GM21619 (cell line): ENCODE results near the gene ADAMTSL4.

ENCODE experiments used
- ATAC-seq: cut with Tn5 transposase; IDR thresholded peaks from one replicate; pipeline ENCODE4 v1.9.1; 2021; ENCODE audit not compliant: unreplicated experiment

The ADAMTSL4 gene

DNA sequence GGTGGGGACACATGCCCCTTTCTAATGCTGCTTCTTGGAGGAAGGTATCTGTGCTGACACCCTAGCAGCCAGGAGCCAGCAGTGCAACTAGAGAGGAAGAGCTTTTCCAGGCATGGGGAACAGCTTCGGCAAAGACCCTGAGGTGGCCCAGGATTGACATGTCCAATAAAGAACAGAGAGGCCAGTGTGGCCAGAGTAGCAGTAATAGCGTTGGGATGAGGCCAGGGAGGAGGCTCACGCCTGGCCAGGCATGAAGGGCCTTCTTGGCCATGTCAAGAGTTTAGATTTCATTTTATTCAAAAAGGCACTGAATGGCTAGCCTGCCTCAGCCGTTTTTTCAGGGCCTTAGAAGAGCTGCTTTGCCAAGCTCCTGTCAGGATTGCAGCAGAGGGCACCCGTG is 16.3 kb upstream of the ADAMTSL4 start:
- ATAC-seq: no peak

DNA sequence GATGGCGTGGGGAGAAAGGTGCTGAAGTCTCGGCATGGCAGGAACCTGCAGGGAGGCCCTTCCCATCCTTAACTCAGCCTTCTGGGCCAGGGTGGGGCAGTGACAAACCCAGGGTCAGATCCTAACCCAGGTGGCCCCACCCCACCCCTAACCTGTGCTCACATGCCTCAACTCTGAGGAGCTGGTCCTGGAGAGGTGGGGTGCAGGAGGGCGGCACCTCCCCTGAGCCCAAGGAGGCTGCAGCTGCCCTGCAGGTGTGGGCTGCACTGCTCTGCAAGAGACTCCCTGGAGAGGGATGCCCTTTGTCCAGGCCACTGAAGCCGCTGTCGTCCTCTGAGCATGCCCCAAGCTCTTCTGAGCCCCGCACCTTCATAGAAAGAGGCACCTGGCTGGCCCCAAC is 15.2 kb upstream of the ADAMTSL4 start:
- no peak for ATAC-seq

DNA sequence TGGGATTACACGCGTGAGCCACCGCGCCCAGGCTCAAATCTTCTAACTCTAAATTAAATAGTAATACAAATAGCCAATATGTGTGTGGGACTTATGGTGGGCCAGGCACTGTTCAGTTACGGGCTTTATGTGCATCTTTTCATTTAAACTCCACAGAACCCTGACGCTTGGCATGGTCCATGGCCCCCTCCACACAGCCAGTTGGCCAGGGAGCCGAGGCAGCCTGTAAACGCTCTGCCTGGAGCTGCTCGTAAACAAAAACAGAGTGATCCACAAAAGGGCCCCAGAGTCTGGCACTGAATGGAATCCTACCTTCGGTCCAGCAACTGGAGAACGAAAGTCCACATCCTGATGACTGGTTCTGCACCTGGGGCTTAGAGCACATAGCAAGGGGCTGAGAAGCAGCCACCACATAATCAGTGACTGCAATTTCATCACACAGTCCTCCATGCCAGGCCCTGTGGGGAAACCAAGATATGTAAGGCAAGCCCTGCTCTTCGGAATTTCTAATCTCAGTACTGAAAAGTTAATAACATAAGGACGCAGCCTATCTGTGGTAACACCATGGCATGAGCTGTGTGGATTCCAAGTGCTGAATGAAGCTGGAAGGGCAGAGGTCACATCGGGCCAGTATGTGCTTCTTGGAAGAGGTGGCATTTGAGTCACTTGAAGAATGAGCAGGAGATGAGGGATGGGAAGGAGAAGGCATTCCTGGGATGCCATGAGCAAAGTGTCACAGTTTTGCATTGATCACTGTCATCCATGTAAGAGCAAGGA is 13.5 kb upstream of the ADAMTSL4 start:
- no peak for ATAC-seq

DNA sequence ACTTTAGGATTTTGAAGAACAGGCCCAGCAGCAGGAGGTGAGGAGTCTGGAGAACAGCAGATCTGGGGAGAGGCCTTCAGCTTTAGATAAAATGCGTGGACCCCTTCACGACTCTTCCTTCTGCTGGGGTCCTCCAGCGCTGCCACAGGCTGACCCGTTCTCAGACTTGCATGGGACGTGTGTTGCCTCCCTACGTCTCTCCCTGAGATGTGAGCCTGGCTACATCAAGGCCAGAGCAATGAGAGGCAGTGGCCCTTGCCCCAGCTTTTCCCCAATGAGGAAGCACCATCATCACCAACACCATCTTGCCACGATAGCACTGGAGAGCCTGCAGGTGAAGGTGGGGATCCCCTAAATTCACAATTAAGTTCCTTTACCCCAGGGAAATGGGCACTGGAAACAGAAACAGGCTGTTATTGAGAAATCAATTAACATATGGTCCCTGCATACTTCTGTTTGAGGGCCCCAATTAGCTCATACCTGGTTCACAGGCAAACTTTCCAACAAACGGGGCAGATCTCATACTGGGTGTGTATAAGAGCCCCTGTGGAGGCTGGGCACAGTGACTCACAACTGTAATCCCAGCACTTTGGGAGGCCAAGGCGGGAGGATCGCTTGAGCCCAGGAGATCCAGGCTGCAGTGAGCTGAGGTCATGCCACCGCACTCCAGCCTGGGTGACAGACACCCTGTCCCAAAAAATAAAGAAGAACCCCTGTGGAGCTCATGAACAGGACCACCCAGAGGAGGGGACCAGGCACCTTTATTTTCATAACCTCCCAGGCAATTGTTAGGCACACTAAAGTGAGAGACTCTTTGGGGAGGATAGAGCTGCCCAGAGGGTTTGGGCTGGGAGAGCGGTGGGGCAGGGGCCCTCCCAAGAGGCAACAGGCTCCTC is 12.1 kb upstream of the ADAMTSL4 start:
- no peak for ATAC-seq

DNA sequence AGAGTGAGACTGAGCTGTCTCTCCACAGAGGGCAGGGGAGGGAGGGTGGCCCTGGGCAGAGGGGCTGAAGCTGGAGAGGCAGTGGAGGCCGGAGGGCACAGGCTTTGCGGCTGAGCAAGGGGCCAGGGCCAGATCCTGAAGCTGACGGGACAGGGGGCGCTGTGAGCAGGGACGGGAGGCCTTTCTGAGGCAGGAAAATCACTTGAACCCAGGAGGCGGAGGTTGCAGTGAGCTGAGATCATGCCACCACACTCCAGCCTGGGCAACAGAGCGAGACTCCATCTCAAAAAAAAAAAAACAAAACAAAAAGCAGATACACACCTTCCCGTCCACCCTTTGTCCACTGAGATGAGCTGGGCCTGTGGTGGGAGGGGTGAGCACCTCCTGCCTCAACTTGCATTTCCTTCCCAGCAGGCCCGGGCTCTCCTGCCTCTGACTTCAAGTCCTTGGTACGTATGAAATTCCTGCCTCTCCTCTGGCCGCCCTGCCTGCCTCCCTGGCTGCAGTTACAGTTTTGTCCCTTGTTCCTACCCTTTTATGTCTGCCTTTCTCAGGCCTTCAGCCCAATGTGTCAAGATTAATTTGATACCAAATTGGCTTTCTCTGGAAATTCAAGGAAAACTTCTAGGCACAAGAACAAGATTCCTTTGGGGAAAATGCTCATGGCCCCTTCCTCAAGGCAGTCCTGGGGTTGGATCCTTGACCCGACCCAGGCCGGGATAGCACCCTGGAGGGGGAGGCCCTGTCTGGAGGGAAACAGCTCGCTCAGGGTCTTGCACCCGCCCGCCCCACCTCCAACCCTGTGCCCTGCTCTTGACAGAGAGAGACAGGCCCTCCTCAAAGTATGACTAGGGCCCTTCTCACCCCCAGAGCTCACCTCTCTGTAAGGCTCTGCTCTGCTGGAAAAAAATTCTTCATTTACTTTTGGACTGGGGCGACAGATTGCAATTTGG is 11.2 kb upstream of the ADAMTSL4 start:
- ATAC-seq: no peak

DNA sequence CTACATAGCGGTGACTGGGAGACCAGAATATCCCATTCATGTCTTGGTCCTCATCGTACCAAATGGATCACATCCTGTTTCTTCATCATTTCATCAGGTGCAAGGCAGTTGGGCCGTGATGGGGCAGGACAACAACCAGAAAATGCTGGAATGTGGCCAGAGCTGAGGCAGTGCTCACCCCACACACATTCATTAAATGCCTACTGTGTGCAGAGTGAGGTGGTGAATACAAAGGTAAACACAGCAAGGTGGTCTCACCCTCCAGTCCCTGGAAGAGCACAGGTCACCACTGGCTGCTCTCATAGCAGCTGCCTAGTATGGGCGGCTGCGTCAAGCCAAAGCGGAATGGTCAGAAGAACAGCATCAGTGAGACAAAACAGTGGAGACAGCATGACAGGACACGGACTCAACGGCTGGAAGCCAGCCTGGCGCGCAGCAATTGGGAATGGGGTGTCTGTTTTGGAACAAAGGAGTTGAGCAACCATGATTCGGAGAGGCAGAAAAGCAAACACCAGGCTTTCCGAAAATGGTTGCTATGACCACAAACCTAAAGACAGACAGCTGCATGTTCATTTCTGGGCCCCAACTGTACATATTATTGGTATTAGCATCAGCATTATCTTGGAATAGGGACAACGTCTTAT is 5.6 kb upstream of the ADAMTSL4 start:
- no peak for ATAC-seq

DNA sequence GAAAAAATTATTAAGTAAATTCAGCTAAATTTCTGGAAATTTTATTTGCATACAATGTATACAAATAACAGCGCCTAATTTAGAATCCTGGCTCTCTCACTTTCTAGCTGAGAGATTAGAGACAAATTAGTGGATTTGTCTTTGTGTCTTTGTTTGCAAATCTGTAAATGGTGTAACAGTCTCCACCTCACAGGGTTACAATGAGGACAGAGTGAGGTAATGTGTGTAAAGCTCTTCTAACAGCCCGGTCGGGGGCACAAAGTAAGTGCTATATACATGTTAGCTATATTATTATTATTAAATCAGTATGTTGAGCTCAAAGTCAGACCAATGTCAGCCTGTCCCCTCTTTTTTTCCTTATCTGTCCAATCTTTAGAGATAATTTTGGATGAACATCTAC is 5.0 kb upstream of the ADAMTSL4 start:
- ATAC-seq: no peak

DNA sequence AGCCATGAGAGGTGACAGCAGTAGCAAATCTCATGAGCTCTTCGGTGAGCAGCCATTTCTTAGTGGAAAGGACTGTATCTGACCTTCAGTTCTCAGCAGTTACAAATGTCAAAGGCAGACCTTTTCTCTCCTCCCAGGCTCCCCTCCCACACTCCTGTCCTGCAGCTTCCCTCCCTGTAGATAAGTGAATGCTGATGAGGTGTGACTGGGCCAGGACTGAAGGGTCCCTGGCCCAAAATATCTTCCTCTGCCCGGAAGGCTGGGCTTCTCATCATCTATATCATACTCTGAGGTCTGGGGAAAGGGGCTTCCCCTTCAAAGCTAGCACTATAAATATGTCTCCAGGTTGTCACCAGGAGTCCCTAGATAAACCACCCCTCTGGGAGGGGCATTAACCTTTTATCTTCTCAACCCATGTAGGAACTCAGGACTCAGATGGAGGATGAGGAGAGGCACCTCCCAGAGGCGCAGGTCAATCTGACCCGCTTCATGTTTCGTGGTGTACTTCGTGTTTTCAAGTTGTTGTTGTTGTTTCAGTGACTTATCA is 3.6 kb upstream of the ADAMTSL4 start:
- no peak for ATAC-seq

DNA sequence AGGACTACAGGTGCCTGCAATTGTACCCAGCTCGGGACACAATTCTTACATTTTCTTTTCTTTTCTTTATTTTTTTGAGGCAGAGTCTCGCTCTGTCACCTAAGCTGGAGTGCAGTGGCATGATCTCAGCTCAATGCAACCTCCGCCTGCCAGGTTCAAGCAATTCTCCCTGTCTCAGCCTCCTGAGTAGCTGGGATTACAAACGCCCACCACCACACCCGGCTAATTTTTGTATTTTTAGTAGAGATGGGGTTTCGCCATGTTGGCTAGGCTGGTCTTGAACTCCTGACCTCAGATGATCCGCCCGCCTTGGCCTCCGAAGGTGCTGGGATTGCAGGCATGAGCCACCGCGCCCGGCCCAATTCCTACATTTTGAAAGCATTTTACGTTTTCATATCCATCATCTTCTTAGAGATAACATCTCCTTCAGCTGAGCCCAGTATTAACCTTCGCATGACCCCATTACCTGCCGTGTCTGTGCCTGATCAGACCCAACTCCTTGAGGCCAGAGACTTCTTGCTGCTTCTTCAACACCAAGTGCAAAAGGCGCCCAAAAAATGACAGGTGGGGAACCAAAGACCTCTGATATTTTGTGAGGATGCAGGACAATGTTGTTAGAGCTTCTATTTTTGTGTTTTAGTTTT is 2.8 kb upstream of the ADAMTSL4 start:
- no peak for ATAC-seq

DNA sequence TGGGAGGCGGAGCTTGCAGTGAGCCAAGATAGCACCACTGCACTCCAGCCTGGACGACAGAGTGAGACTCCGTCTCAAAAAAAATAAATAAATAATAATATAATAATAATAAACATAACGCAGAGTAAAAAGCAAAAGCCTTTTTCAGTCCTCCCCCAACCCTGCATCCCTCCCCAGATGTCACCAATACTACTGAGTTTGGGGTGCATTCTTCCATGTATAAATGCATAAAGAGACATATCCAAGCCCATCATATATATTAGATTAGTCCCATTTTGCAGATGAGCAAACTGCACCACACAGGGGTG is 930 bp upstream of the ADAMTSL4 start:
- ATAC-seq: no peak

DNA sequence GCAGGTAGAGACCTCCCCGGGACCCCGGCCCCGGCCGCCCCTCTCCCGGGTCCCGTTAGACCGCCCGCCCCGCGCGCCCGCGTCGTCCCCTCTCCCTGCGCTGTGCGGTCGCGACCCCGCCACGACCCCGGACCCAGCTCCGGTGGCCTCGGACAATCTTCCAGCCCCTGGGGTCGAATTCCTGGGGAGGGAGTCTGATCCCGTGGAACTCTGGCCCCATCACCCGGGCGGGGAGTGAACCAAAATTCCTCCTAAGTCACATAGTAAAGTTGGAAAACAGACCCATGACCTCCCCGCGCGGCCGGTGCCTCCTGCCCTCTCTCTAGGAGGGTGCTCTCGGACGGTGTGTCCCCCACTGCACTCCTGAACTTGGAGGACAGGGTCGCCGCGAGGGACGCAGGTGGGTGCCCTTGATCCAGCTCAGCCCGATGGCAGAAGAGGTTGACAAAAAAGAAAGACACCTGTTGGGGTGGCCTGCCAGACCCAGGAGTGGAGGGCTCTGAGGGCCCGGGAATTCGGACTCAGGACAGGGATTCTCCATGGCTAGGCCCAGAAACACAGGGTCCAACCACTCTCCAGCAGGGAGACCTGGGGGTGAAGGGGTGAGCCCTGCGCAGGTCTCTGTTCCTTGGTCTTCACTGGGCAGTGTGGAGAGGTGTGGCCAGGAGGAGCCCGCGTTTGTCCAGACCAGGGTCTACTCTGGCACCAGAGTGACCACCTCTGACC is 451 bp downstream of the ADAMTSL4 start:
- ATAC-seq: no peak

DNA sequence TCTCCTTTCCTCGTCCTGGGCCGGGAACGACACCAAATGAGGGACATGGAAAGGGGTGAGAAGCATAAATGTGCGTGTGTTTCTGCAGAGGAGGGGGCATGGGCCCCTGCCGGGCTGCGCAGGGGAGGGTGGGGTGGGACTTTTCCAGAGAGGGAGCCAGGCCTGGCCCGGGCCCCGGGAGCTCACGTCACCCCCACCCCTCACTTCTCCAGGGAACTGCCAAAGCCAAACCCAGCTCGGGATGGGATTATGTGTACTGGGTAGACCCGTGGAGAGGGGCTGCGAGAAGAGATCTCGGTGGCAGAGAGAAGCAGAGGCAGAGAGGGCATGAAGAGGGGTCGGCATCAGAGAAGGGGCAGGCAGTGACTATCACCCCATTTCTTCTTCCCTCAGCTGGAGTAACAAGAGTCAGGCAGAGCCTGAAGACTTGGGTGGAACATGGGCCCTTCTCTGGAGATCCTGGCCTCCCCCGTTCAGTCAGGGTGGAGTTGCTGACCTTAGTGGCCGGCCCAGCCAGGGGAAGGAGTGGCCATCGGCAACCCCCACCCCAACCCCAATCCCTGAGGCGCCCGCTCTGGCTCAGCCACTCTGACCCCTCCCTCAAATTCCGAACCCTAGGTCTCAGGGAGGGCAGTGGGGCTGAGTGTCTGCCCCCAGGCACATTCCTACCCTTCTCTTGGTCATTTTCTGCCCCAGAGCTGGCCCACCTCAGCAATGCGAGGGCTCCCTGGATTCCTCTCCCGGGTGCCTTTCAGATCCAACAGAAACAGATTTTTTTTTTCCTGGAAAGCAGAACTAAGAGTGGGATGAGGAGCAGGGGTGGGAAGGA is 1.2 kb downstream of the ADAMTSL4 start:
- no peak for ATAC-seq

DNA sequence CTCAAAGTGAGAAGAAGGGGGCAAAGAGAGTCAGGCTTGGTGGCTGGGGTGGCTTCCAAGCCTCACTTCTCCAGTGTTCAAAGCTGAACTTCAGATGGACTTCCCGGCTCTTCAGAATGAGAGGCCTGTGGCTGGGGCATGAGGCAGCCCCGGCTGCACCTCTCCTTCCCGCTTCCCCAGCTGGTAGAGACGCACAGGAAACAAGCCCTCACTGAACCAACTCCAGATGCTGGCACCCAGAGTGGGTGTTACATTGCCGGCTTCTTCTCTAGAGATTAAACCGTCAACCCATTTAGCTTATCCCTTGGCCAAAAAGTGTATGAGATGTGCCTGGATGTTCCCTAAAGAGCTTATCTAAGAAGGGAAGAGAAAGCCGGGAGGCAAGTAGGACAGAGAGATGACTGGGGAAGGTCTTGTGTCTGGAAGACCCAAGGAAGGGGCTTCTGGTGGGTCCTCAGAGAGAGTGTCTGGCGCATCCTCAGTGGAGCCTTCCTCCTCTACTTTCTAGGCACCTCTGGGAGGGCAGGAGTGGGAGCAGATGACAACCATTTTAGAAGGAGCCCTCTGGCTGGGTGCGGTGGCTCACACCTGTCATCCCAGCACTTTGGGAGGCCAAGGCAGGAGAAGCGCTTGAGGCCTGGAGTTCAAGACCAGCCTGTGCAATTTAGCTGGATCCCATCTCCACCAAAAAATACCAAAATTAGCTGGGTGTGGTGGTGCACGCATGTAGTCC is 2.0 kb downstream of the ADAMTSL4 start:
- ATAC-seq: no peak

DNA sequence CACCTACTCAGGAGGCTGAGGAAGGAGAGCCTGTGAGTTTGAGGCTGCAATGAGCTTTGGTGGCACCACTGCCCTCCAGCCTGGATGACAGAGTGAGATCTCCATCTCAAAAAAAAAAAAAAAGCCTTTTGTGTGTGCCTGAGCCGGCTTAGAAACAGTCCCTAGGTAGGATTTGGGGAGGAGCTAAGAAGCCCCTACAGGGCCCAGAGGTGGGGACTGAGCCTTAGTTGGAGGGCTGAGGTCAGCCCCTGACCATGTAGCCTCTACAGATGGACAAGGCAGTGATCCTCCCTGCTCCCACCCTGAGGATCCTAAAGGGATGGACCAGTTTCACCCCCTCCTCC is 2.5 kb downstream of the ADAMTSL4 start:
- ATAC-seq: no peak

DNA sequence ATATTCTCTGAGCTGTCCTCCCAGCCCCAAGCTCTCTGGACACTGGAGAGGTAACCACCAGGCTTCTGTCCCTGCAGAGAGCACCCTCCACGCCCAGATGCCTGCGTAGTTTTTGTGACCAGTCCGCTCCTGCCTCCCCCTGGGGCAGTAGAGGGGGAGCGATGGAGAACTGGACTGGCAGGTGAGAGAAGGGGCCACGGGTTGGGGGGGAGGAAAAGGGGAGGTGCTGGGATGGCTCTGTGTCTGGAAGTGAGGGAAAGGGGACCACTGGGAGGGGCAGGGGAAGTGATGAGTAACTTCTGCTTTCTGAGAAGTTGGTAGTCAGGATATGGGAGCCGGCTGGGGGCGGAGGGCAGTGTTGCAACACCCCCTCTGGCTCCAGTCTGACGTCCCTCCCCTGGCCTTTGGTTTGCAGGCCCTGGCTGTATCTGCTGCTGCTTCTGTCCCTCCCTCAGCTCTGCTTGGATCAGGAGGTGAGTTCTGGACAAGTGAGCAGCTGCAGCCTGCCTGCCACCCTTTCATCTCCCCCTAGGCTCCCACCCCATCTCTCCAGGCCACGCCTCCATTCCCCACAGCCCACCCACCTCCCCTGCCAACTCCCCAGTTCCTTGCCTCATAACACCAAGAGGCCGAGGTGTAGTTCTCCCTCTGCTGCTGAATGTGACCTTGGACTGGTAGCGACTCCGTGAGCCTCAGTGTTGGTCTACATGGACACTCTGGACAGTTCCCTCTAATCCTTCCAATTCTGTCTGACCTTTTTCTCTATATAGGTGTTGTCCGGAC is 3.1 kb downstream of the ADAMTSL4 start:
- no peak for ATAC-seq

DNA sequence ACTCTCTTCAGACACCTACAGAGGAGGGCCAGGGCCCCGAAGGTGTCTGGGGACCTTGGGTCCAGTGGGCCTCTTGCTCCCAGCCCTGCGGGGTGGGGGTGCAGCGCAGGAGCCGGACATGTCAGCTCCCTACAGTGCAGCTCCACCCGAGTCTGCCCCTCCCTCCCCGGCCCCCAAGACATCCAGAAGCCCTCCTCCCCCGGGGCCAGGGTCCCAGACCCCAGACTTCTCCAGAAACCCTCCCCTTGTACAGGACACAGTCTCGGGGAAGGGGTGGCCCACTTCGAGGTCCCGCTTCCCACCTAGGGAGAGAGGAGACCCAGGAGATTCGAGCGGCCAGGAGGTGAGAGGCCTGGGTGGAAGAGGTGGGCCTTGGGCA is 3.7 kb downstream of the ADAMTSL4 start:
- no peak for ATAC-seq

DNA sequence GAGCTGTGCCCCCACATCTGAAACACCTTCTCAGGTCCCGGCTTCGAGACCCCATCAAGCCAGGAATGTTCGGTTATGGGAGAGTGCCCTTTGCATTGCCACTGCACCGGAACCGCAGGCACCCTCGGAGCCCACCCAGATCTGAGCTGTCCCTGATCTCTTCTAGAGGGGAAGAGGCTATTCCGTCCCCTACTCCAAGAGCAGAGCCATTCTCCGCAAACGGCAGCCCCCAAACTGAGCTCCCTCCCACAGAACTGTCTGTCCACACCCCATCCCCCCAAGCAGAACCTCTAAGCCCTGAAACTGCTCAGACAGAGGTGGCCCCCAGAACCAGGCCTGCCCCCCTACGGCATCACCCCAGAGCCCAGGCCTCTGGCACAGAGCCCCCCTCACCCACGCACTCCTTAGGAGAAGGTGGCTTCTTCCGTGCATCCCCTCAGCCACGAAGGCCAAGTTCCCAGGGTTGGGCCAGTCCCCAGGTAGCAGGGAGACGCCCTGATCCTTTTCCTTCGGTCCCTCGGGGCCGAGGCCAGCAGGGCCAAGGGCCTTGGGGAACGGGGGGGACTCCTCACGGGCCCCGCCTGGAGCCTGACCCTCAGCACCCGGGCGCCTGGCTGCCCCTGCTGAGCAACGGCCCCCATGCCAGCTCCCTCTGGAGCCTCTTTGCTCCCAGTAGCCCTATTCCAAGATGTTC is 4.3 kb downstream of the ADAMTSL4 start:
- no peak for ATAC-seq
